Measurements from ENCODE around the gene GMEB2. TPM values are rescaled to one million over a fixed set of nuclear protein-coding genes. Genes with fewer than 3 reads are reported as not detected.
A peak's percentile ranks its signal among the peaks of the same experiment; 100 is the strongest.

GMEB2 gene
- total RNA-seq, 2 experiments from 2014 or later = 16.2 to 16.3 TPM

DNA sequence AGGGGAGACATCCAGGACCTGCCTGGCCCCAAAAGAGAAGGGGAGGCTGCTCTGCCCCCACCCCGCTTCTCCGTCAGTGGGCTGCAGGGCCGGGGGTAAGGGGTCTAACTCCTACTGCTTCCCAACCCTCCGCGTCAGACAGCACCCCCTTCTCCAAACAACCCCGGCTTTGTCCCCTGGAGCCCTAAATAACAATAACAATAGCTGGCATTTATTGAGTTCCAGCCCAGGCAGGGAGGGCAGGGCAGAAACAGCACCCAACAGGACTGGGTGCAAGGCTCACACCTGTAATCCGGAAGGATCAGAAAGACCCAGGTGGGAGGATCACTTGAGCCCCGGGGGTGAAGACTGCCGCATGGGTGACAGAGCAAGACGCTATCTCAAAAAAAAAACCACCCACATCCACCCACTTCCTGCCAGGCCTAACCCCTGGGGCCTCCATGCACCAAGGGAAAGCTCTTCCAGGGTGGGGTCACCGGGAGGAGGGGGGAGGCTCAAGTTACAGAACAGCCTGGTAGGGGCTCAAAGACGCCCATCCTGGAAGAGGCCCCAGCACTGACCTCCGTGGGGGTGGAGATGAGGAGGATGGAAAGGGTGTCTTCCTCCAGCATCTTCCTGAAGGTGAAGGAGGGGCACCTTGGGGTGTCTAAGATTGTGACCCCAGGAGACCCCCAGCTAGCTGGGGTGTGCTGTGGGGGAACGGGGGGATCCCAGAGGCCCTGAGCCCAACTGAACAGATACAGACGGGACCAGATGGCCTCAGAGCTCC lies 74.2 kb downstream of the GMEB2 start:
- H3K4me1 Mint-ChIP-seq (ENCODE audit: low read depth) = peaks cover 11% of the 10 kb centered on the region
- no peak for TF ChIP-seq CTCF (IDR thresholded peaks at IDR 0.05)
- ChIA-PET POLR2A (interaction anchor here (1.3 kb wide), 1 partner anchor 15 kb away, joined by 4 read pairs; the partner anchor contains the start of gene PTK6), CTCF (interaction anchor here (0.8 to 2.0 kb wide), 2 partner anchors 15 kb away, joined by 3 to 8 read pairs; partner anchors contain the start of gene PTK6)
- no peaks in the 10 kb centered on the region for H3K9me3 Mint-ChIP-seq
- DNase-seq (peak; percentile 67), ATAC-seq (peak; percentile 21)
- no peaks in the 10 kb centered on the region for H3K36me3 Mint-ChIP-seq (ENCODE audit: low read depth)
- H3K27ac Mint-ChIP-seq = peak overlapping the region; percentile 70
- H3K27me3 Mint-ChIP-seq = peaks cover 7% of the 10 kb centered on the region
- intact Hi-C loops (cut with micrococcal nuclease) = no loop called here
- peak overlapping the region; percentile 31 for H3K4me3 Mint-ChIP-seq

- intact Hi-C loops (cut with micrococcal nuclease) = no loop called here
- Mint-ChIP-seq H3K4me3 (no peak overlapping the region), H3K27ac (no peak overlapping the region), H3K9me3 (no peaks in the 10 kb centered on the region), H3K27me3 (peaks cover 7% of the 10 kb centered on the region), H3K4me1 (ENCODE audit: low read depth) (peaks cover 11% of the 10 kb centered on the region), H3K36me3 (ENCODE audit: low read depth) (no peaks in the 10 kb centered on the region)
- POLR2A ChIA-PET = interaction anchor here (1.4 kb wide), 1 partner anchor 12 kb away, joined by 4 read pairs; no protein-coding TSS in a partner anchor
- CTCF ChIA-PET = interaction anchor here (0.7 kb wide), 1 partner anchor 14 kb away, joined by 4 read pairs; the partner anchor contains the start of gene PTK6
- ATAC-seq (no peak), DNase-seq (no peak)
- no peak for TF ChIP-seq CTCF (IDR thresholded peaks at IDR 0.05)
Observed at GRCh38 chr20:63551068-63551467, 75.8 kb downstream of the GMEB2 start.

GRCh38 chr20:63549679-63550282 lies 77.1 kb downstream of the GMEB2 start:
- intact Hi-C loops (cut with micrococcal nuclease) = no loop called here
- POLR2A ChIA-PET = no interaction called here
- TF ChIP-seq CTCF (IDR thresholded peaks at IDR 0.05) = no peak

GRCh38 chr20:63549019-63549418 lies 77.9 kb downstream of the GMEB2 start:
- CTCF ChIA-PET = no interaction called here
- H3K4me3 Mint-ChIP-seq = no peak overlapping the region
- no peak for DNase-seq
- no peak for TF ChIP-seq CTCF (IDR thresholded peaks at IDR 0.05)
- intact Hi-C loops (cut with micrococcal nuclease) = no loop called here
- POLR2A ChIA-PET = no interaction called here
- peaks cover 7% of the 10 kb centered on the region for H3K27me3 Mint-ChIP-seq
- H3K27ac Mint-ChIP-seq = no peak overlapping the region
- ATAC-seq = no peak
- H3K9me3 Mint-ChIP-seq = no peaks in the 10 kb centered on the region
- H3K4me1 Mint-ChIP-seq (ENCODE audit: low read depth) = peaks cover 11% of the 10 kb centered on the region
- no peaks in the 10 kb centered on the region for H3K36me3 Mint-ChIP-seq (ENCODE audit: low read depth)

More at GRCh38 chr20:63549679-63550282, 77.1 kb downstream of the GMEB2 start:
- peaks cover 11% of the 10 kb centered on the region for H3K4me1 Mint-ChIP-seq (ENCODE audit: low read depth)
- H3K27me3 Mint-ChIP-seq = peaks cover 7% of the 10 kb centered on the region
- no peak overlapping the region for H3K4me3 Mint-ChIP-seq
- DNase-seq = no peak
- no peaks in the 10 kb centered on the region for H3K36me3 Mint-ChIP-seq (ENCODE audit: low read depth)
- no peaks in the 10 kb centered on the region for H3K9me3 Mint-ChIP-seq
- CTCF ChIA-PET = no interaction called here
- no peak for ATAC-seq
- no peak overlapping the region for H3K27ac Mint-ChIP-seq

GRCh38 chr20:63548542-63548941 lies 78.4 kb downstream of the GMEB2 start:
- ATAC-seq (no peak), DNase-seq (no peak)
- Mint-ChIP-seq H3K27me3 (peaks cover 7% of the 10 kb centered on the region), H3K4me1 (ENCODE audit: low read depth) (peaks cover 11% of the 10 kb centered on the region), H3K9me3 (no peaks in the 10 kb centered on the region), H3K27ac (no peak overlapping the region), H3K36me3 (ENCODE audit: low read depth) (no peaks in the 10 kb centered on the region), H3K4me3 (no peak overlapping the region)
- POLR2A ChIA-PET = no interaction called here
- intact Hi-C loops (cut with micrococcal nuclease) = no loop called here
- no peak for TF ChIP-seq CTCF (IDR thresholded peaks at IDR 0.05)
- CTCF ChIA-PET = no interaction called here

Measured in activated CD8-positive, alpha-beta T cell treated with anti-CD3 and anti-CD28 coated beads for 36 hours (primary cell).